Left renal pelvis (tissue), 4 donors: ENCODE measurements around the gene CCDC38. TPM values are rescaled to one million over a fixed set of nuclear protein-coding genes. Genes with fewer than 3 reads are reported as not detected.
A peak's percentile ranks its signal among the peaks of the same experiment; 100 is the strongest.

Experiments
- DNase-seq, 4 donors: peaks; one replicate each; pipeline ENCODE4 v3.0.0-alpha.2; 2013; ENCODE audit warnings: low read depth in 4 of 4, low spot score in 3 of 4
- polyA plus RNA-seq, 4 donors: library from polyadenylated mRNA; unstranded; fragments of 120-200 nt; gene quantifications; one replicate each; pipeline ENCODE4 v1.2.1, GENCODE V29; 2013; ENCODE audit not compliant: insufficient read length in 4 of 4

Gene CCDC38
- polyA plus RNA-seq, 4 donors, result 0.54 to 0.63 (median 0.60) TPM; not detected in 1

GRCh38 chr12:95963096-95963495 lies 20.7 kb upstream of the CCDC38 start:
- DNase-seq, result no peak

GRCh38 chr12:95962222-95962621 lies 19.8 kb upstream of the CCDC38 start:
- DNase-seq, result no peak

- DNase-seq, result no peak
Measured at GRCh38 chr12:95960241-95960640, 17.8 kb upstream of the CCDC38 start.

- DNase-seq, result no peak
Measured at GRCh38 chr12:95959107-95959506, 16.7 kb upstream of the CCDC38 start.

GRCh38 chr12:95956557-95957145 lies 14.2 kb upstream of the CCDC38 start:
- DNase-seq, result no peak

GRCh38 chr12:95955549-95956159 lies 13.2 kb upstream of the CCDC38 start:
- no peak for DNase-seq

- DNase-seq, result no peak
Measured at GRCh38 chr12:95953000-95953399, 10.6 kb upstream of the CCDC38 start.

GRCh38 chr12:95951515-95951914 lies 9.1 kb upstream of the CCDC38 start:
- DNase-seq, result no peak

- DNase-seq, result no peak
Measured at GRCh38 chr12:95949477-95950206, 7.2 kb upstream of the CCDC38 start.

- no peak for DNase-seq
Measured at GRCh38 chr12:95944108-95944704, 1.8 kb upstream of the CCDC38 start.

- peak in 1 of 4 donors; percentile 5 for DNase-seq
Measured at GRCh38 chr12:95943330-95943842, 972 bp upstream of the CCDC38 start, which contains the start of gene AMDHD1. TSS of gene AMDHD1 (plus strand) at chr12:95943331. CDS start at chr12:95943399, 68 bp downstream.

- no peak for DNase-seq
Measured at GRCh38 chr12:95942101-95942523, 302 bp downstream of the CCDC38 start.

- no peak for DNase-seq
Measured at GRCh38 chr12:95940514-95940913, 1.9 kb downstream of the CCDC38 start.

- DNase-seq, result no peak
Measured at GRCh38 chr12:95922231-95922630, 20.2 kb downstream of the CCDC38 start.

- DNase-seq, result no peak
Measured at GRCh38 chr12:95919110-95919509, 23.3 kb downstream of the CCDC38 start.

GRCh38 chr12:95918194-95918993 lies 24.0 kb downstream of the CCDC38 start:
- DNase-seq, result no peak

- no peak for DNase-seq
Measured at GRCh38 chr12:95909871-95910270, 32.5 kb downstream of the CCDC38 start.

GRCh38 chr12:95908573-95908972 lies 33.8 kb downstream of the CCDC38 start:
- no peak for DNase-seq

GRCh38 chr12:95898081-95898480 lies 44.3 kb downstream of the CCDC38 start:
- DNase-seq, result no peak

GRCh38 chr12:95896846-95897245 lies 45.6 kb downstream of the CCDC38 start:
- no peak for DNase-seq
